Measurements from ENCODE around the gene EFNA5. TPM values are rescaled to one million over a fixed set of nuclear protein-coding genes. Genes with fewer than 3 reads are reported as not detected.
"Not testable (repeated sequence)": the region's sequence is repeated elsewhere in the genome, so short reads cannot be mapped to it uniquely, and the experiment has no call there.

Gene EFNA5
- total RNA-seq, 1 donor from 2014 or later, result 36.1 TPM

DNA sequence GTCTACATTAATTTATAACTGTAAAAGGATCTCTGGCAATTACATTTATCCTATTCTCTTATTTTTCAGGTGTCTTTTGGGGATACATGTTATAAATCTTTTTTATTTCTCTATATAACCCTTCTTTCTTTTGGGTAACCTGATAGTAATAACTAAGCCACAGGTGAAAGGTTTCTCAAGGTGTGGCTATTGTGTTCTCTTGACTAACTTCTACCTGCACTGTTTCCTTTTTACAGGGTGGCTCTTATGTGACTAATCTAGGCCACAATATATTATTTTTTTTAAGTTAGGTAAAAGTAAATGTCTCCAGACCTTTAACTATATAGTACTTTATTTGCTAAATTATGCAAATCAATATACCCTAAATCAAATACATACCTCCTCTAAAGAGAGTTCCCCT is 193.2 kb downstream of the EFNA5 start:
- no peak for DNase-seq

GRCh38 chr5:107476783-107477182 is 194.0 kb downstream of the EFNA5 start:
- DNase-seq, result peak; percentile 96

GRCh38 chr5:107474716-107475489 is 195.8 kb downstream of the EFNA5 start:
- DNase-seq, result peak; percentile 52

DNA sequence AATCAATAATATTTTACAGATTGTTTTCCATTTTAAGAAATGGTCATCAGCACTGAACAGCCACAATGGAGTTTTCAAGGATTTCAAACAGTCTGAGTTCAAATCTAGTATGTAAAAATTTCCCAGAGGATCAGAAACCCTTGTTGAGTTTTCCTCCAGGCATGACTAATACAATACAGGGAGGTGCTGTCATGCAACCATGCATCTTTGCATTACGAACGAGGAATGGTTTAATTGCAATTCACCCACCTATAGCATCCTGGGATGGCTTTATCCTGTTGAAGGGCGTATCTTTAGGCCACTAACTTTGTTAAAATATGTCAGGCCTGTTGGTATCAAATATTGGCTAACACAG is 196.4 kb downstream of the EFNA5 start:
- DNase-seq, result no peak

- DNase-seq, result no peak
Observed at GRCh38 chr5:107472620-107473064, 198.1 kb downstream of the EFNA5 start.

GRCh38 chr5:107470295-107470582 is 200.5 kb downstream of the EFNA5 start:
- DNase-seq, result peak; percentile 76

DNA sequence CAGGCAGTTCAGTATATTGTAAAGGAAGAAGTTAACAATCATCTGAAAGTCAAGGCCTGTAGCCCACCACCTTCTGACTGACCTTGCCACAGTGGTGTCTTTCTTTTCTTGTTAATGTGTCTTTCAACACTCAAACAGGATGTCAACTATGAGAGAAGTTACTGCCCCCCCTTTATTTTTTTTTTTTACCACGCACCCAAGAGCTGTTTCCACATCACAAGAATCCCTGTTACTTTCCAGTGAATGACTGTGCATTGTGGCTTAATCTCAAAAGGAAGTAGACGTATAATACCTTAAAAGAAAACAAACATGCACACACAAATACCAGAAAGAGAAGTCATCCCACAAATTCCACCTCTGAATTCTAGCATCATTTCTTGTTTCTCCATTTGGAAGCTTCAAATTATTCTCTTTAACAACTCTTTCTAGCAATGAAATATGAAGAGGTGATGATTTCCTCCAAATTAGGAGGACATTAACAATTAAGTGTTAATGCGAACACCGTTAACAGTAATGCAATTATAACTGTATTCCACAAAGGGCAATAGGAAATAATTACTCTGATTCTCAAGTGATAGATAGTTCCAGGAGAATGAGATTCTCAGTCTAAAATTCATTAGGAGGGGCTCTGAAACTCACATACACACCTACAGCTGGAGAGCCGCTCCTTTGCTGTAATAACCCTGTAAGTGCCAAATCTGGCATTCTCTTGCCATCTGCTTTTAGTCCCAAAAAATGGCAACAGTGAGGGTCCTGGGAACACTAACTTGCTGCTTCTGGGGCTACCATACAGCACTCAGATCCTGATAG is 201.0 kb downstream of the EFNA5 start:
- peak; percentile 95 for DNase-seq

DNA sequence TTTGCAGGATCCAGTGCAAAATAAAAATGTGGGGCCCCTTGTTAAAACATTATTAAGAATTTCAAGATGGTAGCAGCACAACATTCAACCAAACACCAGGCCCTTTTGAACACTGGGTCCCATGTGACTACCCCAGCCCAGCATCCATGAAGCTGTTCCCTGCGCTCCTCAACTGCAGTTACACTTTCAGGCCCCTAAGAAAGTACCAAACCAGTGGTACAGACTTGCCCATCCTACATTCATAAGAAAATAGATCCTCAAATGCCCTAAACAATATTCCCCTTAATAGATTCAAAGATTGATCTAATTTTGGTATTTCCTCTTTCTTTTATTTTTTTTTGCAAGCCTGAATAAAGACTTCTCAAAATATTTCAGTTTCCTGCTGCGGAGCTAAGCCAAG is 201.7 kb downstream of the EFNA5 start:
- DNase-seq, result no peak

- peak; percentile 39 for DNase-seq
Observed at GRCh38 chr5:107468276-107468675, 202.5 kb downstream of the EFNA5 start.

DNA sequence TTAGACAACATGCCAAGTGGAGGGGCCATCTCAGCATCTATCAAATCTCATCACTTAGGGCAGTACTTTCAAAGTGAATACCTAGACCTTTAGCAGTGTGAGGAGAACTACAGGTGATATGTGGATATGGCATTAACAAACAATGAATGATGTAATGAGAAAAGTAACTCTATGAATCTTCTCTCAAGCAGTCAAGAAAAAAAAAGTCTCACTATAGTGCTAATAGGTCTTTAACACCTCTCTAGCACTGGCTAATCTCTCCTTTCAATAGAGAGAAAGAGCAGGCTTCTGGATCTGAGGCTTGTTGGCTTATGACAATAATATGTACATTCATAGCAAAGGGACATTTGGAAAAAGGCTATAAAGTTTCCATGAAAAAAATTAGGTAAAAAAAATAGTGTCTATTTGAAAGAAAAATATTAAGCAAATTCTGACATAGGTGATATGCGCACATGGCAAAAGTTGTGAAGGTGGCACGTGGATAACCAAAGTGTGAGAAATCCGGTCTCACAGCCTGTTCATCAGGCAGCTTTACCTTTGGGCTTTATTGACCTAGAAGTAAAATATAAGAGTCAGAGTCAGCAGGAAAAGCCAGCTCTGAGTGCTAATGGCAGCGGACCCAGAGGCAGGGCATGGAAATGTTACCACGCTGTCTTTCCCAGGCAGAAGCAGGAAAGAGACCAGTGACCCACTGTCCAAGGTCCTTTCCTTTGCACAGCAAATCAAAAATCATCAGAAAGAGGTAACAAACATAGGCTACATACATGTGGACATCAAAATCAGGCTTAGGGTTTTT is 203.4 kb downstream of the EFNA5 start:
- peak; percentile 91 for DNase-seq

DNA sequence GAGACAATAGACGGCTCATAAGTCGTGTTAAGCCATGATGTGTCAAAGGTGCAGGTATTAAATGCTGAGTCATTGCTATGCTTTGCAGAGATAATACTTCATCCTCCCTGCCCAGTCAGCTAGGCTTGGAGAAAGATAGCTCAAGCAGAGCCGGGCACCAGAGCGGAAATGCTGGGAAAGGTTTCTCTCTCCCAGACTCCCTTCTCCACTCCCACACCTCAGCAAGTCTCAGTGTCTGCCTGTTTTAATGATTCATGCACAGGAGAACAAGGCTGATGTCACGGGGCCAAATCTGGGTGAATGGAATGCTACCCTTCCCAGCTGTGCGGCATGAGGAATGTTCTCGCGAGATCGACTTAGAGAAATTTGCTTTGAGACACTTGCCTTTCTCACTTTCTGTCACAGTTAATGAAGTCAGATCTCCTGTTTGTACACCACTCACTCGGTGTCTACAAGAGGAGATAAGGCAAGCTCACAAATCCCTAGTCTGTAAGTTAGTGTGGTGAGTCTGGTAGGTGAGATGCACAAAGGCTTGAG is 204.4 kb downstream of the EFNA5 start:
- peak; percentile 53 for DNase-seq

DNA sequence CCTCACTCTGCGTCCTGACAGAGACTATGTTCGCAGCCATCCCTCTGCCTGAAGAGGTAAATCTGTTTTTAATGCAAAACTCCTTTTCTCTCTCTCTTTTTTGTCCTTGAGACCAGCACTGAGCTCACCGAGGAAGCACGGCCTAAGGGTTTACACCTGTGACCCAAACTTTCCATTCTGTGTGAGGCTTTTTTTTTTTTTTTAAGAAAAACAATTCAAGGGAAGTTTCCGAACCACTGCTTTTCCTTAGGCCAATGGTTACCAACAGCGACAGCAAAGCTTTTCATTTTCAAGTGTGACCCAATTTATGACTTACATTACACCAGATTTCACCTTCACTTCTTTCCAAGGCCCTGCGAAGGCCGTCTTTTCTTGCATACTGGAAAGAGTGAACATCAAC is 205.9 kb downstream of the EFNA5 start:
- no peak for DNase-seq

DNA sequence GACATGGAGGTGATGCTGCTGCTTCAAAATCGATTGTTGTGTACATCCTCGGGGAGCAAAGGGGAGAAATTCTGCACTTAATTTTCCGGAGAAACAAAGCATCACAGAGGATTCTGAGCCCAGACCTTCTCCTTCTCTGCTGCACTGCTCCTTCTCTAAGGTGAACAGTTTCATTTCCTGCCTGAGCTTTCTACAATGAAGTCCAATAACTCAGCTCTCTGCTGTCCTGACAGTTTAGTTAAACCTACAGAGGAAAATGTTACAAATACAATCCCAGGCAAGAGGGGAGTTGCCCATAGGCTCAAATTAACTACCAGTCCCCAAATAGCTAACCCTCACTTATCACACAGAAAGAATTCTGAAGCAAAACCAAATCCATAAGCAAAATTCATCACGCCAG is 206.3 kb downstream of the EFNA5 start:
- DNase-seq, result no peak

- no peak for DNase-seq
Observed at GRCh38 chr5:107463731-107464130, 207.0 kb downstream of the EFNA5 start.

DNA sequence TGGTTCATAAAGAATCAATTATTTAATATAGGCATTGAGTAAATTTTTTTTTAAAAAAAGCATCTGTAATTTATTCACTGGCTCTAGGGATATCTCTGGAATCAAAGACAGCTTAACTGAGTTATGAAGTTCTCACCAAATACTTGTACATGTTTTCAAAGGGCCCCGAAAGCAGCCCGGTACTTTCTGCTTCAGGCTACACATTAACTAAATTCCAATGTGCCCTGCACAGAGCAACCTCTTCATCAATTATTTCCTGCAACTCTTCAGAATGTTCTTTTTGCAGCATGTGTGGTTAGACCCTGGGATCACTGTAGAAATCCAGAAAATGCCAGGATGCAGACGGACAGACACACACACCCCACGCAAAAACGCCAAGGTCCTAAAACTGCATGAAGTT is 209.0 kb downstream of the EFNA5 start:
- no peak for DNase-seq

GRCh38 chr5:107460789-107461188 is 209.9 kb downstream of the EFNA5 start:
- no peak for DNase-seq

DNA sequence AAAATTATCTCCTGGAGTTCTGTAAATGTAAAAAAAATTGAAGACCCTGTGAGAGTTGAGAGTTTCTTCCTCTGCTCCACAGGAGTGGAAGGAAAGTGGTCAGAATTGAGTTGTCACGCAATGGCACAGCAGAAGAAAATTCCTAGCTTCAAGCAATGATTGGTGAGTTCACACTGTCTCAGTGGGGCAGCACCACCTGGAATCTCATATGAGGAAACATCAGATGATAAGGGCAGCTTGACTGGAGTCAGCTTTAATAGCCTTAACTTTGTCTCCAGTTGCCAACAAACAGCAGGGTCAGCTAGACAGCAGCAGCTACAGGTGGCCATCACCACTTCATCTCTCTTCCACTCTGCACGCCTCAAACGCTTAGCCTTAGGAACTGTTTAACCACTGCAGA is 211.1 kb downstream of the EFNA5 start:
- no peak for DNase-seq

GRCh38 chr5:107458322-107458721 is 212.4 kb downstream of the EFNA5 start:
- DNase-seq, result no peak

DNA sequence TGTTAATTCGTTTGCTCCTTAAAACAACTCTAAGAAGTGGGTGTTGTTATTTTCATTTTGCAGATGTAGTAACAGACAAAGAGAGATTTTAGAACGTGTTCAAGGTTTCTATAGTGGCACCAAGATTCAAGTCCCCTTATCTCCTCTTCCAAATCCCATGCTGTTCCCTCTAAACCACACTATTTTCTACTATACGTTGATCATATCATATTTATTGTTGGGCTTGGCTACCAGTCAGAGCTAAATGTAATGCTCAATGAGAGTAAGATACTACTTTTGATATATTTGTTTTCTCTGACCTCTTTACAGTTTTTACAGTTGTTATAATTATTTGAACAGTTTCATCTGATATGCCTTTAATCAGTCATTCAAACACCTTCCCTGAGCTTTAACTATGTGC is 212.9 kb downstream of the EFNA5 start:
- no peak for DNase-seq

DNA sequence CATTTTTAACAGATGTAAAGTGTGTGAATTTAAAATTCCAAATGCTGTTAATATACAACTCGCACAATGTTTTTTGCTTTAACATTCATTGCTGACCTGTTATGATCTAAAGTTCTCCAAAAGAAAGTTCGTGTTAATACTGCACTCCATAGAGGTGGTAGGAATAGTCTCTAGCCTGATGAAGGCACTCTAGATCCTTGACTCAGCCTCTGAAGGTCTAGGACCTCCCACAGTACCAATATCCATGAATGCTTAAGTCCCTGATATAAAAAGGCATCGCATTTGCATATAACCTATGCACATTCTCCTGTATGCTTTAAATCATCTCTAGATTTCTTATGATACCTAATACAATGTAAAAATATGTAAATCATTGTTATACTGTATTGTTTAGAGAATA is 213.6 kb downstream of the EFNA5 start:
- DNase-seq, result no peak

GRCh38 chr5:107456281-107456715 is 214.4 kb downstream of the EFNA5 start:
- DNase-seq, result no peak

GRCh38 chr5:107455111-107455544 is 215.6 kb downstream of the EFNA5 start:
- DNase-seq, result no peak

DNA sequence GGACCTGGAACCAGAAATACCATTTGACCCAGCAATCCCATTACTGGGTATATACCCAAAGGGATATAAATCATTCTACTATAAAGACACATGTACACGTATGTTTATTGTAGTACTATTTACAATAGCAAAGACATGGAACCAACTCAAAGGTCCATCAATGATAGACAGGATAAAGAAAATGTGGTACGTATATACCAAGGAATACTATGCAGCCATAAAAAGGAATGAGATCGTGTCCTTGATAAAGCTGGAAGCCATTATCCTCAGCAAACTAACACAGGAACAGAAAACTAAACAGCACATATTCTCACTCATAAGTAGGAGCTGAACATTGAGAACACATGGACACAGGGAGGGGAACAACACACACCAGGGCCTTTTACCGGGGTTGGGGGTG is 218.9 kb downstream of the EFNA5 start:
- not testable (repeated sequence) for DNase-seq

All from dermis blood vessel endothelial cell (primary cell).